ENCODE data around the gene DYSF. TPM values are rescaled to one million over a fixed set of nuclear protein-coding genes. Genes with fewer than 3 reads are reported as not detected.

The DYSF gene
- total RNA-seq, 1 donor from 2014 or later = 0.13 TPM

DNA sequence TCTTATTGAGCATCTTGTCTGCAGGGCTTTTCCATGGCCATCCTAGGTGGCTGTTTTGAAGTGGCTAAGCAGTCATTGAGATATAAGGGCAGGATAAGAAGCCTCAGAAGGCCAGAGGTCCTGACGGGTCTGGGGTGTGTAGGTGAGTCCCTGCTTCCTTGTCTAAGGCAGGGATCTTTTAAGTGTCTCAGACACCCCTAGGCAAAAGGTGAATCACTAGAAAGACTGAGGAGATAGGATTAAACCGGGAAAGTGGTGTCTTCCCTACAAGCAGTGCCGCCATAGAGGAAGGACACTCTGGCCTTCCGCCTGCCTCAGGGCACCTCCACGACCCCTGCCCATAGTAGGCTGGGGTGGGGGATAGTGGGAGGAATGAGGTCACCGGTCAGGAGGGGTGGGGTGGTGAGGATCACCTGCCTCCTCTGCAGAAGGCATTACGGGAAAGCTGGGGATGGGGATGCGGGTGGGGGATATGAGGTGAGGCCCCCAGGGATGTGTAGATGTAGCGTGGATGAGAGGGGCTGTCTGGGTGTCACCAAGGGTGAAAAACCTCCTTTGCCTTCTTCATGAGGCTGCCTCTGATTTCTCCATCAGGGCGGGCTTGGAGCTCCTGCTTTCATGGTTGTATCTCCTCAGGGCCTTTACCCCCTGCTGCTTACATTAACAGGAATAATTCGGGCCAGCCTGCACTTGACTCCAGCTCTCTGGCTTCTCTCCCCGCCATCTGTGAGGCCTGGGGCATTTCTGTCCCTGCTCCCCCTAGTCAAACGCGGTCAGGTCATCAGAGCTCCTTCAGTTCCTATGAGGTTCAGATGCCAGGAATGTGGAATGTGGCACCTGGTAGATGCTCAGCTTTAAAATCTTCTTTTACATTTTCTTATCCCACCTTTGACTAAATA lies 244.0 kb downstream of the DYSF start:
- no peak for ATAC-seq (ENCODE audit: low read depth)
- Mint-ChIP-seq H3K9me3 (no peaks in the 10 kb centered on the region), H3K4me3 (no peak overlapping the region), H3K4me1 (no peaks in the 10 kb centered on the region), H3K27ac (no peak overlapping the region), H3K36me3 (ENCODE audit: low read depth) (no peaks in the 10 kb centered on the region), H3K27me3 (peaks cover 3% of the 10 kb centered on the region)
- CTCF ChIA-PET = no interaction called here
- DNase-seq = no peak
- intact Hi-C loops (cut with micrococcal nuclease) = no loop called here
- TF ChIP-seq, protein P1, sequence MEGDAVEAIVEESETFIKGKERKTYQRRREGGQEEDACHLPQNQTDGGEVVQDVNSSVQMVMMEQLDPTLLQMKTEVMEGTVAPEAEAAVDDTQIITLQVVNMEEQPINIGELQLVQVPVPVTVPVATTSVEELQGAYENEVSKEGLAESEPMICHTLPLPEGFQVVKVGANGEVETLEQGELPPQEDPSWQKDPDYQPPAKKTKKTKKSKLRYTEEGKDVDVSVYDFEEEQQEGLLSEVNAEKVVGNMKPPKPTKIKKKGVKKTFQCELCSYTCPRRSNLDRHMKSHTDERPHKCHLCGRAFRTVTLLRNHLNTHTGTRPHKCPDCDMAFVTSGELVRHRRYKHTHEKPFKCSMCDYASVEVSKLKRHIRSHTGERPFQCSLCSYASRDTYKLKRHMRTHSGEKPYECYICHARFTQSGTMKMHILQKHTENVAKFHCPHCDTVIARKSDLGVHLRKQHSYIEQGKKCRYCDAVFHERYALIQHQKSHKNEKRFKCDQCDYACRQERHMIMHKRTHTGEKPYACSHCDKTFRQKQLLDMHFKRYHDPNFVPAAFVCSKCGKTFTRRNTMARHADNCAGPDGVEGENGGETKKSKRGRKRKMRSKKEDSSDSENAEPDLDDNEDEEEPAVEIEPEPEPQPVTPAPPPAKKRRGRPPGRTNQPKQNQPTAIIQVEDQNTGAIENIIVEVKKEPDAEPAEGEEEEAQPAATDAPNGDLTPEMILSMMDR (IDR thresholded peaks at IDR 0.05) = no peak
- POLR2A ChIA-PET = no interaction called here

DNA sequence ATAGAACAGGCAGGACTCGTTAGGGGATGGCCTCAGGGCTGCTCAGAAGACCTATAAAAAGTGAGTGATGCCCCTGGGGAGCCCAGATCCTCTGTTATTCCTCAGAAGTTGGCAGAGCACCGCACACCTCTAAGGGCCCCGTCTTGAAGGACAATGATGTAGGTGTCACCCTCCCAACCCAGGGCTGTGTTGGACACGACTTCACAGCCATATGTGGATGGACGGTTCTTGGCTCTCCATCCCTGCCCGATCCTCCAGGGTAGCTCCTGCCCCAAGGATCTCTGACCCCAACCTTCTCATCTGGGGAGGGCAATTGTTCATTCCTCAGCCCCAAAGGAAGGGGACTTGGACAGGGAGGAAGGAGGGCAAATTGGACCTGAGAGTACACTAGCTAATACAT lies 246.1 kb downstream of the DYSF start:
- ChIA-PET POLR2A (no interaction called here), CTCF (interaction anchor here (0.7 kb wide), 1 partner anchor 9 kb away, joined by 3 read pairs; no protein-coding TSS in a partner anchor)
- H3K4me1 Mint-ChIP-seq = no peaks in the 10 kb centered on the region
- H3K27me3 Mint-ChIP-seq = peaks cover 3% of the 10 kb centered on the region
- TF ChIP-seq, protein P1 (IDR thresholded peaks at IDR 0.05) = no peak
- no peaks in the 10 kb centered on the region for H3K36me3 Mint-ChIP-seq (ENCODE audit: low read depth)
- no peak for ATAC-seq (ENCODE audit: low read depth)
- no peak for DNase-seq
- H3K4me3 Mint-ChIP-seq = no peak overlapping the region
- no peaks in the 10 kb centered on the region for H3K9me3 Mint-ChIP-seq
- intact Hi-C loops (cut with micrococcal nuclease) = no loop called here
- no peak overlapping the region for H3K27ac Mint-ChIP-seq

DNA sequence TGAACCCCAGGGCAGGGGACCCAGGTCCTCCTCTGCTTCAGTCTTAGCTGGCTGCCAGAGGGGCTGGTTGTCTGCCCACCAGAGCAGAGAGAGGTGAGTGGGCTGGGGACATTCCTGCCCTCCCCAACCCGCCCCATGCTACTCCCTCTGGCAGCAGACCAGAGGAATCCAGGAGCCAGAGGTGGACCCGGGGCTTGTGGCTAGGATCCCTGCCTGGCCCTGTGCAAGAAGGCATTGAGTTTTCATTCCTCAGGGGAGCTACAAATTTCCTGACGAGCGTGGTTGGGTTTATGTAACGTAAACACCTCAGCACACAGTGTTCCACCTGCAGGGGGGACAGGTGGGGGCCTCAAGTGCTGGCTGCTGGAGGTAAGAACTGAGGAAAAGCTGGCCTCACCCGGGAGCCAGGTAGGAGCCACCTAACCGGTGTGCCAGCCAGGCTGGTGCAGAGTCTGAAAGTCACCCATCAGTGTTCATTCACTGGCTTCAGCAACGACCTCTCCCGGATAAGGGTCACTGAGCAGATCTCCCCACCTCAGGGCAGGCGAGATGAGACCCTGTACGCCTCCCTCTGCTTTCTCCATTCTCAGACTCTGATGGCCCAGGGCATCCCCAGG lies 246.8 kb downstream of the DYSF start:
- ChIA-PET CTCF (no interaction called here), POLR2A (no interaction called here)
- DNase-seq = no peak
- no peak for ATAC-seq (ENCODE audit: low read depth)
- H3K4me1 Mint-ChIP-seq = no peaks in the 10 kb centered on the region
- H3K4me3 Mint-ChIP-seq = no peak overlapping the region
- no peaks in the 10 kb centered on the region for H3K9me3 Mint-ChIP-seq
- H3K27ac Mint-ChIP-seq = no peak overlapping the region
- intact Hi-C loops (cut with micrococcal nuclease) = no loop called here
- TF ChIP-seq, protein P1 (IDR thresholded peaks at IDR 0.05) = no peak
- H3K27me3 Mint-ChIP-seq = no peaks in the 10 kb centered on the region
- H3K36me3 Mint-ChIP-seq (ENCODE audit: low read depth) = no peaks in the 10 kb centered on the region

DNA sequence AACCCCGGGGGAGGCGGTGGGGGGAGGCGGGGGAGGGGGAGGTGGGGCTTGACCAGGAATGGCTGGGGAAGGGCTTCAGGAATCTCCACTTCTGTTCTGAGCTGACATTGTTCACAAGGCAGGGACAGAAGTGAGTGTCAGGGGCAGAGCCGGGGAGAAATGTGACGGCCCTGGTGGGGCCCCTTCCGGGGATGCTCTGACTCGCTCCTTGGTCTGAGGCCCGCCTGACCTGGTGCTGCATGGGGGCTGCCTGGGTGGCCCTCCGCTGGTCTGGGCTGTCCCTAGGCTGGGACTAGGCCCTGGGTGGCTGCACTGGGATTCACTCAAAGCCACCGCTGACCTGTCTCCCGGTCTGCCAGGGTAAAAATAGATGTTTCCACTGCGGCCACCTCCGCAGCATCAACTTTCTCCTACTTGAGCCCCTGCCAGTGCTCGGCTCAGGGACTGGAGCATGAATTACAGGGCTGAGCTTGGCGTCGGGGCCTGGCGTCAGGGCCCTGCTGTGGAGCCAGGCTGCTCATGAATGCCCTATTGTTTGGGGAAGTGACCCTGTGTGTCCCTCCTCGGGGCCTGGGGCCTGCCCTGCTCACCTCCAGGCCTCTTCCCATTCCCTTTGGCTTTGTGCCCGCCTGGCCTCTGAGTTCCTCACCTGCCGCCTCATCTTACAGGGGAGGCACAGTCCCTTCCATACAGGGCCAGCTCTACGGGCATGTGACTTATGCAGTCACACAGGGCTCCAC lies 247.5 kb downstream of the DYSF start:
- CTCF ChIA-PET = no interaction called here
- Mint-ChIP-seq H3K27ac (no peak overlapping the region), H3K9me3 (no peaks in the 10 kb centered on the region), H3K4me3 (no peak overlapping the region), H3K27me3 (no peaks in the 10 kb centered on the region), H3K36me3 (ENCODE audit: low read depth) (no peaks in the 10 kb centered on the region), H3K4me1 (no peaks in the 10 kb centered on the region)
- TF ChIP-seq, protein P1 (IDR thresholded peaks at IDR 0.05) = no peak
- no peak for DNase-seq
- POLR2A ChIA-PET = no interaction called here
- ATAC-seq (ENCODE audit: low read depth) = no peak
- intact Hi-C loops (cut with micrococcal nuclease) = no loop called here
